ENCODE results near the gene ACP4.
"Not testable (repeated sequence)": the region's sequence is repeated elsewhere in the genome, so short reads cannot be mapped to it uniquely, and the experiment has no call there.

DNA sequence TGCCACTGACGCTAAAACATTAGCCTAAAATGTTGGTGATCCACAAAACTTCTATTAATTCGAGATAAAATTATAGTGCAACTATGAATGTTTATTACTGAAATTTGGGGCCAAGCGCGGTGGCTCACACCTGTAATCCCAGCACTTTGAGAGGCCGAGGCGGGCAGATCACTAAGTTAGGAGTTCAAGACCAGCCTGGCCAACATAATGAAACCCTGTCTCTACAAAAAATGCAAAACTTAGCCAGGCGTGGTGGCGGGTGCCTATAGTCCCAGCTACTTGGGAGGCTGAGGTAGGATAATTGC, 6.4 kb upstream of the ACP4 start:
- TF ChIP-seq, protein P1, sequence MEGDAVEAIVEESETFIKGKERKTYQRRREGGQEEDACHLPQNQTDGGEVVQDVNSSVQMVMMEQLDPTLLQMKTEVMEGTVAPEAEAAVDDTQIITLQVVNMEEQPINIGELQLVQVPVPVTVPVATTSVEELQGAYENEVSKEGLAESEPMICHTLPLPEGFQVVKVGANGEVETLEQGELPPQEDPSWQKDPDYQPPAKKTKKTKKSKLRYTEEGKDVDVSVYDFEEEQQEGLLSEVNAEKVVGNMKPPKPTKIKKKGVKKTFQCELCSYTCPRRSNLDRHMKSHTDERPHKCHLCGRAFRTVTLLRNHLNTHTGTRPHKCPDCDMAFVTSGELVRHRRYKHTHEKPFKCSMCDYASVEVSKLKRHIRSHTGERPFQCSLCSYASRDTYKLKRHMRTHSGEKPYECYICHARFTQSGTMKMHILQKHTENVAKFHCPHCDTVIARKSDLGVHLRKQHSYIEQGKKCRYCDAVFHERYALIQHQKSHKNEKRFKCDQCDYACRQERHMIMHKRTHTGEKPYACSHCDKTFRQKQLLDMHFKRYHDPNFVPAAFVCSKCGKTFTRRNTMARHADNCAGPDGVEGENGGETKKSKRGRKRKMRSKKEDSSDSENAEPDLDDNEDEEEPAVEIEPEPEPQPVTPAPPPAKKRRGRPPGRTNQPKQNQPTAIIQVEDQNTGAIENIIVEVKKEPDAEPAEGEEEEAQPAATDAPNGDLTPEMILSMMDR (IDR thresholded peaks at IDR 0.05) = not testable (repeated sequence)
- TF ChIP-seq POLR2A (IDR thresholded peaks at IDR 0.05) = not testable (repeated sequence)

Data from uterus (tissue), 2 donors.